SU-DHL-6 (cell line): ENCODE data around the gene ATP1A3.
A peak's percentile ranks its signal among the peaks of the same experiment; 100 is the strongest.
"Not testable (repeated sequence)": the region's sequence is repeated elsewhere in the genome, so short reads cannot be mapped to it uniquely, and the experiment has no call there.

ENCODE experiments used
- H2AFZ ChIP-seq: fragments of 200-600 bp; sonication (generic); 2 replicates; pipeline ENCODE4 v1.6.1; 2014; ENCODE audit warnings: low read depth, mild to moderate bottlenecking, moderate library complexity, mixed read lengths, antibody characterized with exemption, low read length; ENCODE audit not compliant: severe bottlenecking
- H3F3A ChIP-seq: fragments of 200-600 bp; shearing (Covaris generic); 2 replicates; pipeline ENCODE4 v1.6.0; 2016; ENCODE audit warnings: antibody characterized with exemption, mild to moderate bottlenecking; ENCODE audit not compliant: insufficient read depth
- H3K27ac ChIP-seq: fragments of 200-600 bp; sonication (generic); 2 replicates; pipeline ENCODE4 v1.5.1; 2016; ENCODE audit warnings: low read depth, mild to moderate bottlenecking, low read length, moderate library complexity, mixed read lengths
- H3K27me3 ChIP-seq: fragments of 200-600 bp; sonication (generic), shearing (Covaris generic); 2 replicates; pipeline ENCODE4 v1.6.0; 2014; ENCODE audit warnings: mild to moderate bottlenecking, low read length
- H3K36me3 ChIP-seq: fragments of 200-600 bp; sonication (generic); 2 replicates; pipeline ENCODE4 v1.6.1; 2014; ENCODE audit warnings: mild to moderate bottlenecking, low read length, mixed read lengths
- H3K4me2 ChIP-seq: fragments of 300-600, 200-600 bp; shearing (Covaris generic), sonication (generic); 2 replicates; pipeline ENCODE4 v1.6.0; 2014; ENCODE audit warnings: low read length, low read depth, mild to moderate bottlenecking; ENCODE audit not compliant: poor library complexity, severe bottlenecking
- H3K4me3 ChIP-seq: fragments of 200-600 bp; sonication (generic); 2 replicates; pipeline ENCODE4 v1.5.1; 2014; ENCODE audit warnings: antibody characterized with exemption, low read length, mild to moderate bottlenecking, mixed read lengths; ENCODE audit not compliant: insufficient read depth, poor library complexity, severe bottlenecking
- H3K79me2 ChIP-seq: fragments of 200-600 bp; sonication (generic); 2 replicates; pipeline ENCODE4 v1.6.1; 2014; ENCODE audit warnings: mild to moderate bottlenecking, low read length, moderate library complexity; ENCODE audit not compliant: insufficient read depth
- H3K9ac ChIP-seq: fragments of 200-600 bp; sonication (generic); 2 replicates; pipeline ENCODE4 v1.7.0; 2014; ENCODE audit warnings: mild to moderate bottlenecking, low read length
- H3K9me2 ChIP-seq: fragments of 200-600 bp; sonication (generic); replicated peaks from 2 replicates; pipeline ENCODE4 v1.6.1; 2014; ENCODE audit warnings: low read length; ENCODE audit not compliant: insufficient read depth
- H3K9me3 ChIP-seq: fragments of 200-600 bp; sonication (generic); 2 replicates; pipeline ENCODE4 v1.6.1; 2014; ENCODE audit warnings: low read length, mixed read lengths; ENCODE audit not compliant: insufficient read depth
- H4K20me1 ChIP-seq: fragments of 200-600 bp; sonication (generic); 2 replicates; pipeline ENCODE4 v1.6.1; 2014; ENCODE audit warnings: low read depth, mild to moderate bottlenecking, antibody characterized with exemption, low read length, moderate library complexity, mixed read lengths
- EZH2phosphoT487 ChIP-seq: fragments of 200-600 bp; sonication (generic), shearing (Covaris generic); conservative IDR thresholded peaks from 2 replicates; pipeline ENCODE4 v1.6.1; 2018; ENCODE audit warnings: mild to moderate bottlenecking, antibody characterized with exemption, low read length, moderate library complexity, mixed read lengths
- TF ChIP-seq, protein P1 (sequence below): fragments of 200-600 bp; sonication (generic); IDR thresholded peaks from one replicate; pipeline ENCODE4 v1.5.1; 2017; ENCODE audit warnings: antibody characterized with exemption, mild to moderate bottlenecking, low read length, moderate library complexity; ENCODE audit not compliant: insufficient read depth, poor library complexity, severe bottlenecking

ATP1A3 gene

DNA sequence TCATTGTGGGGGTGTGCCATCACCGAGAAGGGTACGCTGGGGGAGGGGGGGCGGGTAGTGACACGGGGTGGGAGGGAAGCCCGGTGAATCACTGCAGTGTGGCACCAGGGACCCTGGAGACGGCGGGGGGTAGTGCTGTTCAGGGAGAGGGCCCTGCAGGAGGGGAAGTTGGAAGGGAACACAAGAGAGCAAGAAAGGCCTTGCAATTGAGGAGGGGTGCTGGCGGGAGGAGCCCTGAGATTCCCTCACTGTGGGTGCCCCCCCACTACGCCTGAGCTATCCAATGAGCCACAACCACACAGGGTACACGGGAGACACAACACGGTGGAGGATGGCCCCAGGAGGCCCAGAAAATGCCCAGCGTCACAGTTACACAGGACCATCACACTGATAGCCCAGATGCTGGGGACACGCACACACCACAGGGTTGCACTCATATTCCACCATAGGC is 516 bp upstream of the ATP1A3 start:
- H4K20me1 ChIP-seq, result no peaks in the 10 kb centered on the region
- H3K4me2 ChIP-seq, result peak overlapping the region; percentile 87
- no peaks in the 10 kb centered on the region for H3F3A ChIP-seq
- H2AFZ ChIP-seq, result peak overlapping the region; percentile 91
- no peak overlapping the region for H3K27ac ChIP-seq
- peak overlapping the region; percentile 88; the same call in 1 of the 2 replicates for H3K9ac ChIP-seq
- no peaks in the 10 kb centered on the region for H3K36me3 ChIP-seq
- peak overlapping the region; percentile 87 for H3K4me3 ChIP-seq
- TF ChIP-seq, protein P1, sequence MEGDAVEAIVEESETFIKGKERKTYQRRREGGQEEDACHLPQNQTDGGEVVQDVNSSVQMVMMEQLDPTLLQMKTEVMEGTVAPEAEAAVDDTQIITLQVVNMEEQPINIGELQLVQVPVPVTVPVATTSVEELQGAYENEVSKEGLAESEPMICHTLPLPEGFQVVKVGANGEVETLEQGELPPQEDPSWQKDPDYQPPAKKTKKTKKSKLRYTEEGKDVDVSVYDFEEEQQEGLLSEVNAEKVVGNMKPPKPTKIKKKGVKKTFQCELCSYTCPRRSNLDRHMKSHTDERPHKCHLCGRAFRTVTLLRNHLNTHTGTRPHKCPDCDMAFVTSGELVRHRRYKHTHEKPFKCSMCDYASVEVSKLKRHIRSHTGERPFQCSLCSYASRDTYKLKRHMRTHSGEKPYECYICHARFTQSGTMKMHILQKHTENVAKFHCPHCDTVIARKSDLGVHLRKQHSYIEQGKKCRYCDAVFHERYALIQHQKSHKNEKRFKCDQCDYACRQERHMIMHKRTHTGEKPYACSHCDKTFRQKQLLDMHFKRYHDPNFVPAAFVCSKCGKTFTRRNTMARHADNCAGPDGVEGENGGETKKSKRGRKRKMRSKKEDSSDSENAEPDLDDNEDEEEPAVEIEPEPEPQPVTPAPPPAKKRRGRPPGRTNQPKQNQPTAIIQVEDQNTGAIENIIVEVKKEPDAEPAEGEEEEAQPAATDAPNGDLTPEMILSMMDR, result no peak
- no peak for TF ChIP-seq EZH2phosphoT487
- H3K27me3 ChIP-seq, result no peaks in the 10 kb centered on the region
- peaks cover 3% of the 10 kb centered on the region; the same call in 1 of the 2 replicates for H3K79me2 ChIP-seq
- H3K9me2 ChIP-seq, result no peaks in the 10 kb centered on the region
- no peaks in the 10 kb centered on the region for H3K9me3 ChIP-seq

- H3K4me2 ChIP-seq, result not testable (repeated sequence)
These were observed 2.0 kb downstream of the ATP1A3 start for GRCh38 chr19:41991925-41992569.

DNA sequence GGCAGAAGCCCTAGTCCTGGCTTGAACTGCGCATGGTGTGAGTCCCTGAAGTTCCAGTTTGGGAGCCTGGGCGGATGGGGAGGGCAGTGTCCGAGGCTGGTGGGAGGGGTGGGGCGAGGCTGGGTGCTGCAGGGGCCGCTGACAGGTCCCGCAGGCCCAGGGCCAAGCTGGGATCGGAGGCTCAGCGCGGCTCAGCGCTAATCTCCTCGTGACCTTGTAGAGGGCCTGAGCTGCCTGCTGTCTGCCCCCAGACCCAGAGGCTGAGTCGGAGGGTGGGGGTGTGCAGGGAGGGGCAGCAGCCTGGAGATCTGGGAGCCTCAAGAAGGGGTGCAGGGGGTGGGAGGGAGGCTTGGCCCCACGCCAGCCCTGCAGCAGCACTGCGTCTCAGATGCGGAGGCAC is 3.0 kb downstream of the ATP1A3 start:
- no peak for TF ChIP-seq EZH2phosphoT487
- TF ChIP-seq, protein P1, result no peak
- H3K27ac ChIP-seq, result no peak overlapping the region
- H3K4me2 ChIP-seq, result no peak overlapping the region
- no peaks in the 10 kb centered on the region for H3K9me2 ChIP-seq
- H4K20me1 ChIP-seq, result no peaks in the 10 kb centered on the region
- peaks cover 3% of the 10 kb centered on the region; the same call in 1 of the 2 replicates for H3K79me2 ChIP-seq
- H3K27me3 ChIP-seq, result no peaks in the 10 kb centered on the region
- no peaks in the 10 kb centered on the region for H3K36me3 ChIP-seq
- no peaks in the 10 kb centered on the region for H3F3A ChIP-seq
- H2AFZ ChIP-seq, result no peak overlapping the region
- no peaks in the 10 kb centered on the region for H3K9me3 ChIP-seq
- no peak overlapping the region for H3K4me3 ChIP-seq
- H3K9ac ChIP-seq, result no peak overlapping the region

More at GRCh38 chr19:41991925-41992569, 2.0 kb downstream of the ATP1A3 start:
- H3K27ac ChIP-seq, H4K20me1 ChIP-seq, H3K9me3 ChIP-seq, H3K27me3 ChIP-seq, H3K36me3 ChIP-seq, H3K79me2 ChIP-seq, H3K4me3 ChIP-seq, H2AFZ ChIP-seq, H3F3A ChIP-seq, H3K9me2 ChIP-seq, H3K9ac ChIP-seq: not testable (repeated sequence)

DNA sequence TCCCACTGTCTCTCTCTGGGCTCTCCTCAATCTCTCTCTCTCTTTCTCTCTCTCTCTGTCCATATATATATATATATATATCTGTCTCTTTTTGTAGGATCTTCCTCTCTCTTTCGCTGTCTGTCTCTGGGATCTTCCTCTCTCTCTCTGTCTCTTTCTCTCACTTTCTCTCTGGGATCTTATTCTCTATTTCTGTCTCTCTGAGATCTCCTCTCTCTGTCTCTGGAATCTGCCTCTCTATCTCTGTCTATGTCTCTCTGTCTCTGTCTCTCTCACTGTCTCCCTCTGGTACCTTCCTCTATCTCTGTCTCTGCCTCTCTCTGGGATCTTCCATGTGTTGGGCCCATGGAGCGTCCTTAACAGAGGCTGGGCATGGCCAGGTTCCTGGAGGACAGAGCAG is 3.4 kb downstream of the ATP1A3 start:
- no peak overlapping the region for H3K9ac ChIP-seq
- no peak overlapping the region for H2AFZ ChIP-seq
- no peaks in the 10 kb centered on the region for H4K20me1 ChIP-seq
- H3K4me2 ChIP-seq, result no peak overlapping the region
- no peaks in the 10 kb centered on the region for H3K27me3 ChIP-seq
- no peak overlapping the region for H3K27ac ChIP-seq
- no peaks in the 10 kb centered on the region for H3K9me3 ChIP-seq
- H3K36me3 ChIP-seq, result no peaks in the 10 kb centered on the region
- no peak overlapping the region for H3K4me3 ChIP-seq
- TF ChIP-seq, protein P1, result no peak
- no peak for TF ChIP-seq EZH2phosphoT487
- no peaks in the 10 kb centered on the region for H3K9me2 ChIP-seq
- H3K79me2 ChIP-seq, result peaks cover 3% of the 10 kb centered on the region; the same call in 1 of the 2 replicates
- H3F3A ChIP-seq, result no peaks in the 10 kb centered on the region
